Kasumi-1 (cell line): ENCODE measurements around the gene TTC21A.
"Not testable (repeated sequence)": the region's sequence is repeated elsewhere in the genome, so short reads cannot be mapped to it uniquely, and the experiment has no call there.

Experiments
- DNase-seq, 2 experiments: peaks; one replicate each; lab custom pipeline; 2025; lab: John Stamatoyannopoulos, UW

Gene TTC21A

GRCh38 chr3:39149498-39150147, 42.1 kb downstream of the TTC21A start:
- DNase-seq = no peak

GRCh38 chr3:39150148-39150802, 42.8 kb downstream of the TTC21A start:
- peak; percentile 33 to 35 for DNase-seq

- DNase-seq = peak in 1 of 2 experiments; percentile 31
Measured at GRCh38 chr3:39150803-39151631, 43.5 kb downstream of the TTC21A start.

GRCh38 chr3:39153977-39154279, 46.4 kb downstream of the TTC21A start:
- no peak for DNase-seq

- no peak for DNase-seq
Measured at GRCh38 chr3:39154280-39155021, 47.0 kb downstream of the TTC21A start.

- DNase-seq = no peak
Measured at GRCh38 chr3:39156421-39156820, 48.9 kb downstream of the TTC21A start.

GRCh38 chr3:39157359-39157758, 49.9 kb downstream of the TTC21A start:
- DNase-seq = no peak

- no peak for DNase-seq
Measured at GRCh38 chr3:39158148-39158715, 50.8 kb downstream of the TTC21A start.

GRCh38 chr3:39164414-39164813, 56.9 kb downstream of the TTC21A start:
- no peak for DNase-seq

GRCh38 chr3:39165518-39165917, 58.0 kb downstream of the TTC21A start:
- DNase-seq = no peak

GRCh38 chr3:39166134-39166710, 58.7 kb downstream of the TTC21A start:
- DNase-seq = no peak

- no peak for DNase-seq
Measured at GRCh38 chr3:39166932-39167532, 59.6 kb downstream of the TTC21A start.

GRCh38 chr3:39168156-39168780, 60.8 kb downstream of the TTC21A start:
- DNase-seq = no peak

- DNase-seq = no peak
Measured at GRCh38 chr3:39169712-39170111, 62.2 kb downstream of the TTC21A start.

- no peak for DNase-seq
Measured at GRCh38 chr3:39170461-39170860, 63.0 kb downstream of the TTC21A start.

GRCh38 chr3:39170877-39171276, 63.4 kb downstream of the TTC21A start:
- not testable (repeated sequence) for DNase-seq

- no peak for DNase-seq
Measured at GRCh38 chr3:39171860-39172259, 64.4 kb downstream of the TTC21A start.

- DNase-seq = no peak
Measured at GRCh38 chr3:39173318-39174125, 66.0 kb downstream of the TTC21A start.

- no peak for DNase-seq
Measured at GRCh38 chr3:39176025-39176714, 68.7 kb downstream of the TTC21A start.
